GM23338 (cell line): ENCODE measurements around the gene NUAK2. TPM values are rescaled to one million over a fixed set of nuclear protein-coding genes. Genes with fewer than 3 reads are reported as not detected.
A peak's percentile ranks its signal among the peaks of the same experiment; 100 is the strongest.

Source experiments
- ATAC-seq: fragments of 200-7000 bp; cut with Tn5 transposase; 3 replicates; pipeline ENCODE4 v1.9.1; 2020
- DNase-seq: peaks from one replicate; pipeline ENCODE4 v3.0.0-alpha.2; 2015; ENCODE audit warnings: low spot score
- H2AFZ ChIP-seq: fragments of 200-600 bp; sonication (generic); 2 replicates; pipeline ENCODE4 v1.8.0; 2016; ENCODE audit warnings: antibody characterized with exemption, mild to moderate bottlenecking, moderate library complexity
- H3F3A ChIP-seq: fragments of 200-600 bp; sonication (generic); replicated peaks from 2 replicates; pipeline ENCODE4 v1.8.0; 2017; ENCODE audit warnings: antibody characterized with exemption, mixed run types, low read depth
- H3K27ac ChIP-seq: fragments of 200-600 bp; sonication (generic); 2 replicates; pipeline ENCODE4 v1.6.1; 2016; ENCODE audit warnings: low read depth
- H3K27me3 ChIP-seq: fragments of 200-600 bp; sonication (generic); 2 replicates; pipeline ENCODE4 v1.8.0; 2016; ENCODE audit warnings: mild to moderate bottlenecking, mixed run types, moderate library complexity; ENCODE audit not compliant: insufficient read depth
- H3K36me3 ChIP-seq: fragments of 200-600 bp; sonication (generic); 2 replicates; pipeline ENCODE4 v1.8.0; 2016; ENCODE audit warnings: mild to moderate bottlenecking; ENCODE audit not compliant: insufficient read depth
- H3K4me1 ChIP-seq: fragments of 200-600 bp; sonication (generic); 2 replicates; pipeline ENCODE4 v1.8.0; 2016; ENCODE audit warnings: mild to moderate bottlenecking, moderate library complexity; ENCODE audit not compliant: insufficient read depth
- H3K4me2 ChIP-seq: fragments of 200-600 bp; sonication (generic); 2 replicates; pipeline ENCODE4 v1.7.1; 2017; ENCODE audit warnings: mixed run types
- H3K4me3 ChIP-seq: fragments of 200-600 bp; sonication (generic); 2 replicates; pipeline ENCODE4 v1.6.1; 2016; ENCODE audit warnings: mixed run types
- H3K79me2 ChIP-seq: fragments of 200-600 bp; sonication (generic); replicated peaks from 2 replicates; pipeline ENCODE4 v1.8.0; 2017; ENCODE audit warnings: mild to moderate bottlenecking; ENCODE audit not compliant: insufficient read depth
- H3K9me2 ChIP-seq: fragments of 200-600 bp; sonication (generic); 2 replicates; pipeline ENCODE4 v1.8.0; 2017; ENCODE audit not compliant: insufficient read depth
- H4K20me1 ChIP-seq: fragments of 200-600 bp; sonication (generic); replicated peaks from 2 replicates; pipeline ENCODE4 v1.8.0; 2017; ENCODE audit warnings: mild to moderate bottlenecking; ENCODE audit not compliant: insufficient read depth
- H3K27ac Mint-ChIP-seq: 2 replicates; pipeline ENCODE4 v1.8.0; 2020; ENCODE audit warnings: inconsistent platforms, mild to moderate bottlenecking, moderate library complexity, mixed read lengths
- H3K27me3 Mint-ChIP-seq: 3 replicates; pipeline ENCODE4 v1.8.0; 2022; ENCODE audit warnings: low read depth, mild to moderate bottlenecking, moderate library complexity, mixed read lengths, inconsistent platforms; ENCODE audit not compliant: insufficient read depth, poor library complexity
- H3K36me3 Mint-ChIP-seq: 3 replicates; pipeline ENCODE4 v1.8.0; 2021; ENCODE audit warnings: low read depth, mild to moderate bottlenecking, inconsistent platforms, moderate library complexity, mixed read lengths
- H3K4me1 Mint-ChIP-seq: 3 replicates; pipeline ENCODE4 v1.8.0; 2020; ENCODE audit warnings: mild to moderate bottlenecking, inconsistent platforms, mixed read lengths
- H3K4me3 Mint-ChIP-seq: 3 replicates; pipeline ENCODE4 v1.8.0; 2021; ENCODE audit warnings: moderate library complexity, mild to moderate bottlenecking, inconsistent platforms, mixed read lengths
- H3K9me3 Mint-ChIP-seq: 3 replicates; pipeline ENCODE4 v1.8.0; 2020; ENCODE audit warnings: moderate library complexity, mild to moderate bottlenecking, inconsistent platforms, mixed read lengths
- CREB1 ChIP-seq: fragments of 250-450 bp; sonication (Bioruptor Pico); IDR thresholded peaks from 2 replicates; pipeline ENCODE4 v1.5.0; 2020; ENCODE audit warnings: low read depth, mild to moderate bottlenecking, moderate library complexity
- EZH2 ChIP-seq: fragments of 200-600 bp; sonication (generic); IDR thresholded peaks from one replicate; pipeline ENCODE4 v1.8.0; 2017; ENCODE audit warnings: antibody characterized with exemption, mild to moderate bottlenecking, low read depth; ENCODE audit not compliant: unreplicated experiment
- JUNB ChIP-seq: IDR thresholded peaks from one replicate; pipeline ENCODE4 v1.6.1; 2016; ENCODE audit warnings: antibody characterized with exemption; ENCODE audit not compliant: unreplicated experiment
- POLR2AphosphoS5 ChIP-seq: IDR thresholded peaks from 2 replicates; pipeline ENCODE4 v1.6.1; 2016; ENCODE audit warnings: antibody characterized with exemption, low read depth
- polyA plus RNA-seq: library from polyadenylated mRNA; unstranded; fragments of >200 nt; fragmentation: Nextera tagmentation; extraction: Ambion mirVana; gene quantifications from 2 replicates; pipeline ENCODE4 v1.2.1, GENCODE V29; 2016
- total RNA-seq: library from RNA; depleted of rRNA; stranded (reverse); fragments of >200 nt; shearing (Covaris generic); gene quantifications from 2 replicates; pipeline ENCODE4 v1.2.3, GENCODE V29; 2014
- TF ChIP-seq, protein P1 (sequence below): IDR thresholded peaks from 2 replicates; pipeline ENCODE4 v1.6.1; 2016; ENCODE audit warnings: antibody characterized with exemption
- TF ChIP-seq, protein P2 (sequence below): fragments of 250-450 bp; sonication (Bioruptor Pico); IDR thresholded peaks from 2 replicates; pipeline ENCODE4 v1.5.0; 2020; ENCODE audit warnings: mild to moderate bottlenecking, moderate library complexity
- TF ChIP-seq, protein P3 (sequence below), 2 experiments: fragments of 200-600 bp in 1 of 2; sonication (generic) in 1 of 2; conservative IDR thresholded peaks; 2 replicates each; pipeline versions ENCODE4 v1.5.1 to v1.6.1; 2016 to 2017; ENCODE audit warnings: antibody characterized with exemption in 2 of 2, low read depth in 2 of 2, mild to moderate bottlenecking in 2 of 2, moderate library complexity in 1 of 2

NUAK2 gene
- total and polyA plus RNA-seq, 2 experiments from 2014 or later, result 7.8 to 15.3 TPM

DNA sequence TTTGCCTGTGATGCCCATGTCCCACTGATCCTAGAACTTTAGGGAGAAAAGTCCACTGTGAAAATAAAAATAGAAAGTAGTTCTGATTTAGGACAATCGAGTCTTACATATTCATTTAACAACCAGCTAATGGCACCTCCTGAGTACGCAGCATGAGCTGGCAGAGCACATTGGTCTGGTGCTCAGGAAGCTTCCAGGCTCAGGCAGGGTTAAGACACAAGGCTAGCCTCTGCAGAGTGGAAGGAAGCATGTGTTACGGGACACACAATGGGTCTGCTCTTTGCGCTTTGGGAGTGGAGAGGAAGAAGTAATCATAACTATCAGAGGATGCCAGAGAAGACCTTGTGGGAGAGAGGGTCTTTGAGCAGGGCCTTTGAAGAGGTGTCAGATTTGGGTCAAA is 39.3 kb upstream of the NUAK2 start:
- DNase-seq (no peak), ATAC-seq (no peak)
- Mint-ChIP-seq H3K9me3 (no peaks in the 10 kb centered on the region), H3K27me3 (peaks cover 6% of the 10 kb centered on the region), H3K36me3 (no peaks in the 10 kb centered on the region), H3K4me1 (peaks cover 34% of the 10 kb centered on the region), H3K27ac (no peak overlapping the region), H3K4me3 (no peak overlapping the region)
- peak overlapping the region; percentile 84 for H2AFZ ChIP-seq
- H3F3A ChIP-seq, result peaks cover 21% of the 10 kb centered on the region; the same call in 1 of the 2 replicates
- no peaks in the 10 kb centered on the region for H3K27me3 ChIP-seq
- H4K20me1 ChIP-seq, result no peaks in the 10 kb centered on the region
- TF ChIP-seq, protein P1, sequence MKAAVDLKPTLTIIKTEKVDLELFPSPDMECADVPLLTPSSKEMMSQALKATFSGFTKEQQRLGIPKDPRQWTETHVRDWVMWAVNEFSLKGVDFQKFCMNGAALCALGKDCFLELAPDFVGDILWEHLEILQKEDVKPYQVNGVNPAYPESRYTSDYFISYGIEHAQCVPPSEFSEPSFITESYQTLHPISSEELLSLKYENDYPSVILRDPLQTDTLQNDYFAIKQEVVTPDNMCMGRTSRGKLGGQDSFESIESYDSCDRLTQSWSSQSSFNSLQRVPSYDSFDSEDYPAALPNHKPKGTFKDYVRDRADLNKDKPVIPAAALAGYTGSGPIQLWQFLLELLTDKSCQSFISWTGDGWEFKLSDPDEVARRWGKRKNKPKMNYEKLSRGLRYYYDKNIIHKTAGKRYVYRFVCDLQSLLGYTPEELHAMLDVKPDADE, result no peak
- TF ChIP-seq CREB1 (CRISPR knock-in tag) (no peak), POLR2AphosphoS5 (no peak), JUNB (no peak), EZH2 (no peak)
- TF ChIP-seq, protein P2, sequence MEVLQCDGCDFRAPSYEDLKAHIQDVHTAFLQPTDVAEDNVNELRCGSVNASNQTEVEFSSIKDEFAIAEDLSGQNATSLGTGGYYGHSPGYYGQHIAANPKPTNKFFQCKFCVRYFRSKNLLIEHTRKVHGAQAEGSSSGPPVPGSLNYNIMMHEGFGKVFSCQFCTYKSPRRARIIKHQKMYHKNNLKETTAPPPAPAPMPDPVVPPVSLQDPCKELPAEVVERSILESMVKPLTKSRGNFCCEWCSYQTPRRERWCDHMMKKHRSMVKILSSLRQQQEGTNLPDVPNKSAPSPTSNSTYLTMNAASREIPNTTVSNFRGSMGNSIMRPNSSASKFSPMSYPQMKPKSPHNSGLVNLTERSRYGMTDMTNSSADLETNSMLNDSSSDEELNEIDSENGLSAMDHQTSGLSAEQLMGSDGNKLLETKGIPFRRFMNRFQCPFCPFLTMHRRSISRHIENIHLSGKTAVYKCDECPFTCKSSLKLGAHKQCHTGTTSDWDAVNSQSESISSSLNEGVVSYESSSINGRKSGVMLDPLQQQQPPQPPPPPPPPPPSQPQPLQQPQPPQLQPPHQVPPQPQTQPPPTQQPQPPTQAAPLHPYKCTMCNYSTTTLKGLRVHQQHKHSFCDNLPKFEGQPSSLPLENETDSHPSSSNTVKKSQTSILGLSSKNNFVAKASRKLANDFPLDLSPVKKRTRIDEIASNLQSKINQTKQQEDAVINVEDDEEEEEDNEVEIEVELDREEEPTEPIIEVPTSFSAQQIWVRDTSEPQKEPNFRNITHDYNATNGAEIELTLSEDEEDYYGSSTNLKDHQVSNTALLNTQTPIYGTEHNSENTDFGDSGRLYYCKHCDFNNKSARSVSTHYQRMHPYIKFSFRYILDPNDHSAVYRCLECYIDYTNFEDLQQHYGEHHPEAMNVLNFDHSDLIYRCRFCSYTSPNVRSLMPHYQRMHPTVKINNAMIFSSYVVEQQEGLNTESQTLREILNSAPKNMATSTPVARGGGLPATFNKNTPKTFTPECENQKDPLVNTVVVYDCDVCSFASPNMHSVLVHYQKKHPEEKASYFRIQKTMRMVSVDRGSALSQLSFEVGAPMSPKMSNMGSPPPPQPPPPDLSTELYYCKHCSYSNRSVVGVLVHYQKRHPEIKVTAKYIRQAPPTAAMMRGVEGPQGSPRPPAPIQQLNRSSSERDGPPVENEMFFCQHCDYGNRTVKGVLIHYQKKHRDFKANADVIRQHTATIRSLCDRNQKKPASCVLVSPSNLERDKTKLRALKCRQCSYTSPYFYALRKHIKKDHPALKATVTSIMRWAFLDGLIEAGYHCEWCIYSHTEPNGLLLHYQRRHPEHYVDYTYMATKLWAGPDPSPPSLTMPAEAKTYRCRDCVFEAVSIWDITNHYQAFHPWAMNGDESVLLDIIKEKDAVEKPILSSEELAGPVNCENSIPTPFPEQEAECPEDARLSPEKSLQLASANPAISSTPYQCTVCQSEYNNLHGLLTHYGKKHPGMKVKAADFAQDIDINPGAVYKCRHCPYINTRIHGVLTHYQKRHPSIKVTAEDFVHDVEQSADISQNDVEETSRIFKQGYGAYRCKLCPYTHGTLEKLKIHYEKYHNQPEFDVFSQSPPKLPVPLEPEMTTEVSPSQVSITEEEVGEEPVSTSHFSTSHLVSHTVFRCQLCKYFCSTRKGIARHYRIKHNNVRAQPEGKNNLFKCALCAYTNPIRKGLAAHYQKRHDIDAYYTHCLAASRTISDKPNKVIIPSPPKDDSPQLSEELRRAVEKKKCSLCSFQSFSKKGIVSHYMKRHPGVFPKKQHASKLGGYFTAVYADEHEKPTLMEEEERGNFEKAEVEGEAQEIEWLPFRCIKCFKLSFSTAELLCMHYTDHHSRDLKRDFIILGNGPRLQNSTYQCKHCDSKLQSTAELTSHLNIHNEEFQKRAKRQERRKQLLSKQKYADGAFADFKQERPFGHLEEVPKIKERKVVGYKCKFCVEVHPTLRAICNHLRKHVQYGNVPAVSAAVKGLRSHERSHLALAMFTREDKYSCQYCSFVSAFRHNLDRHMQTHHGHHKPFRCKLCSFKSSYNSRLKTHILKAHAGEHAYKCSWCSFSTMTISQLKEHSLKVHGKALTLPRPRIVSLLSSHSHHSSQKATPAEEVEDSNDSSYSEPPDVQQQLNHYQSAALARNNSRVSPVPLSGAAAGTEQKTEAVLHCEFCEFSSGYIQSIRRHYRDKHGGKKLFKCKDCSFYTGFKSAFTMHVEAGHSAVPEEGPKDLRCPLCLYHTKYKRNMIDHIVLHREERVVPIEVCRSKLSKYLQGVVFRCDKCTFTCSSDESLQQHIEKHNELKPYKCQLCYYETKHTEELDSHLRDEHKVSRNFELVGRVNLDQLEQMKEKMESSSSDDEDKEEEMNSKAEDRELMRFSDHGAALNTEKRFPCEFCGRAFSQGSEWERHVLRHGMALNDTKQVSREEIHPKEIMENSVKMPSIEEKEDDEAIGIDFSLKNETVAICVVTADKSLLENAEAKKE (CRISPR knock-in tag), result no peak
- TF ChIP-seq, protein P3, sequence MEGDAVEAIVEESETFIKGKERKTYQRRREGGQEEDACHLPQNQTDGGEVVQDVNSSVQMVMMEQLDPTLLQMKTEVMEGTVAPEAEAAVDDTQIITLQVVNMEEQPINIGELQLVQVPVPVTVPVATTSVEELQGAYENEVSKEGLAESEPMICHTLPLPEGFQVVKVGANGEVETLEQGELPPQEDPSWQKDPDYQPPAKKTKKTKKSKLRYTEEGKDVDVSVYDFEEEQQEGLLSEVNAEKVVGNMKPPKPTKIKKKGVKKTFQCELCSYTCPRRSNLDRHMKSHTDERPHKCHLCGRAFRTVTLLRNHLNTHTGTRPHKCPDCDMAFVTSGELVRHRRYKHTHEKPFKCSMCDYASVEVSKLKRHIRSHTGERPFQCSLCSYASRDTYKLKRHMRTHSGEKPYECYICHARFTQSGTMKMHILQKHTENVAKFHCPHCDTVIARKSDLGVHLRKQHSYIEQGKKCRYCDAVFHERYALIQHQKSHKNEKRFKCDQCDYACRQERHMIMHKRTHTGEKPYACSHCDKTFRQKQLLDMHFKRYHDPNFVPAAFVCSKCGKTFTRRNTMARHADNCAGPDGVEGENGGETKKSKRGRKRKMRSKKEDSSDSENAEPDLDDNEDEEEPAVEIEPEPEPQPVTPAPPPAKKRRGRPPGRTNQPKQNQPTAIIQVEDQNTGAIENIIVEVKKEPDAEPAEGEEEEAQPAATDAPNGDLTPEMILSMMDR (conservative IDR thresholded peaks at IDR 0.05; ENCODE audit: low read depth in 2 of 2), result no peak
- no peaks in the 10 kb centered on the region for H3K36me3 ChIP-seq
- no peaks in the 10 kb centered on the region for H3K79me2 ChIP-seq
- H3K4me1 ChIP-seq, result peaks cover 40% of the 10 kb centered on the region
- H3K4me2 ChIP-seq, result no peak overlapping the region
- H3K4me3 ChIP-seq, result no peak overlapping the region
- H3K9me2 ChIP-seq, result no peaks in the 10 kb centered on the region
- no peak overlapping the region for H3K27ac ChIP-seq
